ENCODE data around the gene CTRL.
"Not testable (repeated sequence)": the region's sequence is repeated elsewhere in the genome, so short reads cannot be mapped to it uniquely, and the experiment has no call there.

The CTRL gene

GRCh38 chr16:67931712-67932461, at the start of gene CTRL:
TSS of gene CTRL (minus strand) at chr16:67931862. CDS start at chr16:67931852, 10 bp downstream.
- no peak for DNase-seq (ENCODE audit: low read depth in 2 of 2)

- no peak for DNase-seq (ENCODE audit: low read depth in 2 of 2)
Observed at GRCh38 chr16:67979955-67980678, 48.5 kb upstream of the CTRL start, which contains the start of gene DPEP3. TSS of gene DPEP3 (minus strand) at chr16:67980499. CDS start at chr16:67980380, 119 bp downstream.

- no peak for DNase-seq (ENCODE audit: low read depth in 2 of 2)
Observed at GRCh38 chr16:67977469-67978227, 46.0 kb upstream of the CTRL start.

- DNase-seq (ENCODE audit: low read depth in 2 of 2): no peak
Observed at GRCh38 chr16:67977005-67977404, 45.3 kb upstream of the CTRL start.

GRCh38 chr16:67976205-67976604, 44.5 kb upstream of the CTRL start:
- DNase-seq (ENCODE audit: low read depth in 2 of 2): no peak

GRCh38 chr16:67975321-67976105, 43.9 kb upstream of the CTRL start:
- no peak for DNase-seq (ENCODE audit: low read depth in 2 of 2)

- not testable (repeated sequence) for DNase-seq (ENCODE audit: low read depth in 2 of 2)
Observed at GRCh38 chr16:67972285-67972684, 40.6 kb upstream of the CTRL start.

- DNase-seq (ENCODE audit: low read depth in 2 of 2): no peak
Observed at GRCh38 chr16:67971111-67971510, 39.4 kb upstream of the CTRL start.

GRCh38 chr16:67969254-67970039, 37.8 kb upstream of the CTRL start:
- no peak for DNase-seq (ENCODE audit: low read depth in 2 of 2)

GRCh38 chr16:67968400-67969253, 37.0 kb upstream of the CTRL start, which contains the start of gene SLC12A4:
TSS of gene SLC12A4 (minus strand) at chr16:67968637. CDS start at chr16:67968553, 84 bp downstream.
- DNase-seq (ENCODE audit: low read depth in 2 of 2): peak; percentile 84 to 89

GRCh38 chr16:67967958-67968399, 36.3 kb upstream of the CTRL start:
- DNase-seq (ENCODE audit: low read depth in 2 of 2): no peak

GRCh38 chr16:67967183-67967957, 35.7 kb upstream of the CTRL start:
- DNase-seq (ENCODE audit: low read depth in 2 of 2): peak in 1 of 2 donors; percentile 13

- DNase-seq (ENCODE audit: low read depth in 2 of 2): no peak
Observed at GRCh38 chr16:67966549-67967182, 35.0 kb upstream of the CTRL start.

GRCh38 chr16:67965668-67966548, 34.2 kb upstream of the CTRL start:
- no peak for DNase-seq (ENCODE audit: low read depth in 2 of 2)

- no peak for DNase-seq (ENCODE audit: low read depth in 2 of 2)
Observed at GRCh38 chr16:67964477-67965131, 32.9 kb upstream of the CTRL start.

GRCh38 chr16:67963662-67964321, 32.1 kb upstream of the CTRL start:
- no peak for DNase-seq (ENCODE audit: low read depth in 2 of 2)
